ENCODE data around the gene KIF13A. TPM values are rescaled to one million over a fixed set of nuclear protein-coding genes. Genes with fewer than 3 reads are reported as not detected.

Gene KIF13A
- total RNA-seq, 1 donor from 2014 or later: 51.9 TPM

DNA sequence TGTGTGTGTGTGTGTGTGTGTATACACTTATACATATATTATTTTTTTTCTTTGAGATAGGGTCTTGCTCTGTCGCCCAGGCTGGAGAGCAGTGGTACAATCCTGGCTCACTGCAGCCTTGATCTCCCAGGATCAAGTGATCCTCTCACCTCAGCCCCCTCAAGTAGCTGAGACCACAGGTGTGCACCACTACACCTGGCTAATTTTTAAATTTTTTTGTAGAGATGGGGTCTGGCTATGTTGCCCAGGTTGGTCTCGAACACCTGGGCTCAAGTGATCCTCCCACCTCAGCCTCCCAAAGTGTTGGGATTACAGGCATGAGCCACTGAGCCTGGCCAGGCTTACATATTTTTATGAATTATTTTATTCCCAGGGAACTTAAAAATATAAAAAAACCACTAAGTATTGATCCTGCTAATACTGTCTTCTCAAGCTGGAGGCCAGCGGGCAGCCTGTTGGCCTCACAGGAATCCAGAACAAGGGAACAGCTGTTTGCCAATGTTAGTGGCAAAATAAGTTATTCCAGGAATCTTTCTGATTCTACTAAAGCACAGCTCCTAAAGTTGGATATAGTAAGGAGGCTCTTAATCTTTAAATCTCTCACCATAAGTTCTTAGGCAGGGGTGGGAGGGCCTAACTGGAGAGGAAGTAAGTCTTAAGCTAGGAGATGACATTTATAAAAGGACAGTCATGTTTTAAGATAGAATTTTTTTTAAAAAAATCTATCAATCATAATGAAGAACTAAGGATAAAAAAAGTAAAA is 145.2 kb downstream of the KIF13A start:
- no peak for DNase-seq (ENCODE audit: low spot score)
- H3K36me3 Mint-ChIP-seq (ENCODE audit: low read depth): peaks cover 15% of the 10 kb centered on the region
- H3K4me3 Mint-ChIP-seq (ENCODE audit: unreplicated experiment): no peak overlapping the region
- H3K9me3 Mint-ChIP-seq (ENCODE audit: low read depth): no peaks in the 10 kb centered on the region
- H3K4me1 Mint-ChIP-seq (ENCODE audit: low read depth): peaks cover 12% of the 10 kb centered on the region
- no peak for TF ChIP-seq CTCF (IDR thresholded peaks at IDR 0.05)
- peak overlapping the region; percentile 17 for H3K27ac Mint-ChIP-seq (ENCODE audit: unreplicated experiment)
- H3K27me3 Mint-ChIP-seq (ENCODE audit: low read depth): no peaks in the 10 kb centered on the region

- TF ChIP-seq CTCF (IDR thresholded peaks at IDR 0.05): no peak
- no peak for DNase-seq (ENCODE audit: low spot score)
- Mint-ChIP-seq H3K27ac (ENCODE audit: unreplicated experiment) (no peak overlapping the region), H3K36me3 (ENCODE audit: low read depth) (peaks cover 18% of the 10 kb centered on the region), H3K4me3 (ENCODE audit: unreplicated experiment) (no peak overlapping the region), H3K4me1 (ENCODE audit: low read depth) (peaks cover 15% of the 10 kb centered on the region), H3K9me3 (ENCODE audit: low read depth) (no peaks in the 10 kb centered on the region), H3K27me3 (ENCODE audit: low read depth) (no peaks in the 10 kb centered on the region)
These were observed 147.8 kb downstream of the KIF13A start for GRCh38 chr6:17839513-17840223.

DNA sequence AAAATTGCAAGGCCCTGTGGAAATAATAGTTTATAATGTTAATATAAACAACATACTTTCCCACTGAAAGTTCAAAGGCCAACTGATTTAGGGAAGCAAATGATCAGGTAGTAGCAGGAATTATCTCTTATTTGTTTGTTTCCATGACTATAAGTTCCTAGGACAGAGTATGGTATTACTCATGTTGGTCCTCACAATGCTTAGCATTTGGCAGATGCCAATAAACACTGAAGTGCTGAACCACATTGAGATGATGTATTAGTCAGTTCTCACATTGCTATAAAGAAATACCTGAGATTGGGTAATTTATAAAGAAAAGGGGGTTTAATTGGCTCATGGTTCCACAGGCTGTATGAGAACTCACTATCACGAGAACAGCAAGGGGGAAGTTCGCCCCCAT is 151.1 kb downstream of the KIF13A start:
- H3K27ac Mint-ChIP-seq (ENCODE audit: unreplicated experiment): no peak overlapping the region

GRCh38 chr6:17835784-17836183 is 151.7 kb downstream of the KIF13A start:
- Mint-ChIP-seq H3K4me1 (ENCODE audit: low read depth) (peaks cover 12% of the 10 kb centered on the region), H3K27ac (ENCODE audit: unreplicated experiment) (no peak overlapping the region), H3K27me3 (ENCODE audit: low read depth) (no peaks in the 10 kb centered on the region), H3K9me3 (ENCODE audit: low read depth) (no peaks in the 10 kb centered on the region), H3K4me3 (ENCODE audit: unreplicated experiment) (no peak overlapping the region), H3K36me3 (ENCODE audit: low read depth) (peaks cover 30% of the 10 kb centered on the region)
- no peak for TF ChIP-seq CTCF (IDR thresholded peaks at IDR 0.05)
- no peak for DNase-seq (ENCODE audit: low spot score)

More for the DNA sequence above, 151.1 kb downstream of the KIF13A start:
- Mint-ChIP-seq H3K36me3 (ENCODE audit: low read depth) (peaks cover 26% of the 10 kb centered on the region), H3K9me3 (ENCODE audit: low read depth) (no peaks in the 10 kb centered on the region), H3K4me1 (ENCODE audit: low read depth) (peaks cover 12% of the 10 kb centered on the region), H3K27me3 (ENCODE audit: low read depth) (no peaks in the 10 kb centered on the region), H3K4me3 (ENCODE audit: unreplicated experiment) (no peak overlapping the region)
- no peak for DNase-seq (ENCODE audit: low spot score)
- TF ChIP-seq CTCF (IDR thresholded peaks at IDR 0.05): no peak

DNA sequence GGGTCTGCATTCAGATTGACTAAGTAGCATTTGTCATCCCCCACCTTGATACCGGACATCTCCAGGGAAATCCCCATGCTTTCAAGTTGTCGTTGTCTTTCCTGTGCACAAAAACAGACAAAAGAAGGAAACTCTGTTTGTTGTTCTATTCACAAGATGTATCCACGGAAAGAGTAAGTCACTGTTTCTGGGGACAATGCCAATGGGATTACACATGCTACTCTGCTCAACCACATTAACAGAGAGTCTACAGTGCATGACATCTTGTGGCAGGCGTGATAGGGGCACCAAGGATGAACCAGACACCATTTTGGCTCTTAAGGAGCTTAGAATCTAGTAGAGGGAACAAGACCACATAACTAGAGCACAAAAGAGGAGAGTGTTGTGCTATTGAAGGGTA is 156.3 kb downstream of the KIF13A start:
- TF ChIP-seq CTCF (IDR thresholded peaks at IDR 0.05): no peak
- peaks cover 32% of the 10 kb centered on the region for H3K36me3 Mint-ChIP-seq (ENCODE audit: low read depth)
- H3K27ac Mint-ChIP-seq (ENCODE audit: unreplicated experiment): no peak overlapping the region
- no peak for DNase-seq (ENCODE audit: low spot score)
- no peaks in the 10 kb centered on the region for H3K9me3 Mint-ChIP-seq (ENCODE audit: low read depth)
- no peaks in the 10 kb centered on the region for H3K27me3 Mint-ChIP-seq (ENCODE audit: low read depth)
- no peak overlapping the region for H3K4me3 Mint-ChIP-seq (ENCODE audit: unreplicated experiment)
- peaks cover 6% of the 10 kb centered on the region for H3K4me1 Mint-ChIP-seq (ENCODE audit: low read depth)

Measured in chondrocyte (in vitro differentiated cells).